GM12872 (cell line): ENCODE results near the gene ATP2A1.

ENCODE experiments used
- CTCF ChIP-seq: IDR thresholded peaks from 3 replicates; pipeline ENCODE4 v1.5.1; 2011; ENCODE audit warnings: low read depth, mild to moderate bottlenecking, low read length, moderate library complexity; ENCODE audit not compliant: insufficient read depth

Gene ATP2A1

GRCh38 chr16:28918698-28919097 lies 40.4 kb downstream of the ATP2A1 start:
- no peak for TF ChIP-seq CTCF

GRCh38 chr16:28923231-28923587 lies 44.9 kb downstream of the ATP2A1 start:
- TF ChIP-seq CTCF: no peak

GRCh38 chr16:28923652-28924398 lies 45.5 kb downstream of the ATP2A1 start:
- TF ChIP-seq CTCF: no peak

GRCh38 chr16:28924399-28924761 lies 46.1 kb downstream of the ATP2A1 start:
- TF ChIP-seq CTCF: 0 out of 3 replicates have a peak, but pooled peaks have one; percentile 7

- no peak for TF ChIP-seq CTCF
Measured at GRCh38 chr16:28924762-28925385, 46.6 kb downstream of the ATP2A1 start, which contains the start of gene RABEP2. Gene RABEP2, minus strand, starts transcription at chr16:28925238. Its CDS starts 75 bp downstream, at chr16:28925163.

- no peak for TF ChIP-seq CTCF
Measured at GRCh38 chr16:28925386-28926228, 47.3 kb downstream of the ATP2A1 start.

GRCh38 chr16:28927815-28928214 lies 49.5 kb downstream of the ATP2A1 start:
- TF ChIP-seq CTCF: no peak
